HCEC 1CT (cell line): Measurements from ENCODE around the gene MUC13.

ENCODE experiments used
- DNase-seq: peaks from one replicate; pipeline ENCODE4 v3.0.0-alpha.2; 2017

MUC13 gene

DNA sequence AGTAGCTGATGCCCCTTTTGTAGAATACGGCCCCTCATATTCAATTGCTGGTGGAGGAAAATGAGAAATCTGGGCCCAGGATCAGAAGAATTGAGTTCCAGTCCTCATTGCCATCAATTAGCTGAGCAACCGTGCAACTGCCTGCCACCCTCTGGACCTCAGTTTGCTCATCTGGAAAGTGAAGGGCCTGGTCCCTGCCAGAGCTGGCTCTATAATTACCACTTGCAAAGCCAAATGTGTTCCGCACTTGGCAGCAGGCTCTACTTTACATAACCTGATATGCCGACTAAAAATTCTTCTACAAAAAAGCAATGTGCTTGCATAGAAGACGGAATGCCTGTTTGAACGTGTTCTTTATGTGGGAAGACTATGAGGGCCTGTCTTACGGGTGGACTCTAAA is 38.8 kb downstream of the MUC13 start:
- no peak for DNase-seq

DNA sequence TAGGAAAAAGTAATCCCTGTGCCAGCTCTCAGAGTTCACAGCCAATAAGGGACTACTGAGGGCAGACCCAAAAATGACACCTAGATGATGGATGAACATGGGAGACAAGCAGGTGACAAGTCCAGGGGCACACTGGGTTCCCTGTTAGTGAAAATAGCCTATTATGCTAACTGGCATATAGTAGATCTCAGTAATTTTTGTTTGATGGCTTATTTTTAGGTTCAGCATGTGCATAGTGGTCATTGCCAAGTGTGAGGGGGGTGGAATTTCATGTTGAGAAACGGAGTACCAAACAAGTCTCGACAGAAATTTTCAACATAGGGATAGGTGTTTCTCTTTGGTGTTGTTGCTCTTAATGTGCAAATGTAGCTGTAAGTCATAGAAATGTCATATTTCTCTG is 41.0 kb downstream of the MUC13 start:
- no peak for DNase-seq

DNA sequence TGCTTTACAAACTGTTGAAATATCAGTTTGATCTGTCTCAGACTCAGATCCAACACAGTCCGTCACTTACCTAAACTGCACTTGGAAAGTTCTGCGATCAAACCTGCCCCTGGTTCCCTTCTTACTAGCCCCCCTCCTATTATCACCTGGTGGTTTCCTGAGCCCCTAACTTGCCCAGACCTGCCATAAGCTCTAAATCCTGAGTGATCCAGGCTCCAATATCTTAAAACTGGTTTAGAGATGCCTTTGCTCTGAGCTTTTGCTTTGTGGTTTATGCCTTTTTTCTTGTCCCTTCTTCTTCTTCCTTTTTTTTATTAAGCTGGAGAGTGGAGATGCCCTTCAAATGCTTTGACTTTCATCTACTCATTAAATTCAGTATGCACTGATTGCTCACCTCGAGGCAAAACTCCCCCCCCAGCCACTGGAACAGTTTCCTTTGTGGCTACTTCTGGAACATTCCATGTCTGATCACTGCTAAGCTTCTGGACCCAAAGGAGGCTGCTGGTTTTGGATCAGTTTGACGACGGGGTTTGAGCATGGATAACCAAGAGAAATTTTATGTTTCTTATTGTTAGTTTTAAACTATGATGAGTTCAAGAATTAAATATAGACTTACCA is 43.9 kb downstream of the MUC13 start:
- DNase-seq: no peak

DNA sequence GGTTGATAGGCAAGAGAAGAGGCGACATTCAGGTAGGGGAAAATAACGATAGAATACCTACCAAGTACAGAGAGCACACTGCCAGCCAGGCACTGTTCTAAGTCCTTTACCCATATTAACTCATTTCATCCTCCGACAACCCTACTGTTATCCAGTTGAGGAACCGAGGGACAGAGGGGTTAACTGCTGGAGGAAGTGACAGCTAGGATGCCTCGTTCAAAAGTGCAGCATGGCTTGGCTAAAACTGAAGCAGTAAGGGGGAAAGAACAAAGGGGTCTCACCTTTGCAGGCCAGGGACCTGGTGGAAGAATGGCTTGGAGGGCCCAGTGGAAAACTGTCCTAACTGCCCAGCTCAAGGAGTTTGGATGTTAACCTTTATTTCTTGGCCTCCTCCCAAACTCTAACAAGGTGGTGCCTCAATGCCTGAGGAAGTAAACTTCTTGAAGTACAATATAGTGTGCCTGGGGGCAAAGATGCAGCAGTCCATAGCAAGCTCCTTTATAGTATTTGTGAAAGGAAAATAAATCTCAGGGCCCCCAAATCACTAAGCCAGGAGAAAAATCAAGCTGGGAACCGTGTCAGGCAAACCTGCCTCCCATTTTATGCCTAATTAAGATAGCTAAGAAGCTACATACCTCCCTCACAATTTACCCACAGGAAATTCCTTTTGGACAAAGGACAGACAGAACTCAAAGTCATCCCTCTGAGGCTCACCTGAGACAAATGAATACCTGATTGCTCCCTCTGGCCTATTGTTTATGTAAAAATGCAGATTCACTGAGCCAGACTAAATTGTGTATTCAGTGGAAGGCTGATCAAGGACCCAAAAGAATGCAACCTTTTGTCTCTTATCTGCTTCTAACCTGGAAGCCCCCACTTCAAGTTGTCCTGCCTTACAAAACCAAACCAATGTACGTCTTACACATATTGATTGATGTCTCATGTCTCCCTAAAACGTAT is 45.8 kb downstream of the MUC13 start:
- DNase-seq: no peak

DNA sequence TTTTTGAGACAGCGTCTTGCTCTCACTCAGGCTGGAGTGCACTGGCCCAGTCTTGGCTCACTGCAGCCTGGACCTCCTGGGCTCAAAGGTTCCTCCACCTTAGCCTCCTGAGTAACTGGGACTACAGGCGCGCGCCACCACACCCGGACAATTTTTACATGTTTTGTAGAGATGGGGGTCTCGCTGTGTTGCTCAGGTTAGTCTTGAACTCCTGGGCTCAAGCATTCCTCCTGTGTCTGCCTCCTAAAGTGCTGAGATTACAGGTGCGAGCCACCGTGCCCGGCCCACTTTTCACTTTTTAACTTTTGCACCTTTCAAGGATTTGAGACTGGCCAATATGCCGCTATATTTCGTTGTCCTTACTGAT is 46.6 kb downstream of the MUC13 start:
- DNase-seq: no peak

DNA sequence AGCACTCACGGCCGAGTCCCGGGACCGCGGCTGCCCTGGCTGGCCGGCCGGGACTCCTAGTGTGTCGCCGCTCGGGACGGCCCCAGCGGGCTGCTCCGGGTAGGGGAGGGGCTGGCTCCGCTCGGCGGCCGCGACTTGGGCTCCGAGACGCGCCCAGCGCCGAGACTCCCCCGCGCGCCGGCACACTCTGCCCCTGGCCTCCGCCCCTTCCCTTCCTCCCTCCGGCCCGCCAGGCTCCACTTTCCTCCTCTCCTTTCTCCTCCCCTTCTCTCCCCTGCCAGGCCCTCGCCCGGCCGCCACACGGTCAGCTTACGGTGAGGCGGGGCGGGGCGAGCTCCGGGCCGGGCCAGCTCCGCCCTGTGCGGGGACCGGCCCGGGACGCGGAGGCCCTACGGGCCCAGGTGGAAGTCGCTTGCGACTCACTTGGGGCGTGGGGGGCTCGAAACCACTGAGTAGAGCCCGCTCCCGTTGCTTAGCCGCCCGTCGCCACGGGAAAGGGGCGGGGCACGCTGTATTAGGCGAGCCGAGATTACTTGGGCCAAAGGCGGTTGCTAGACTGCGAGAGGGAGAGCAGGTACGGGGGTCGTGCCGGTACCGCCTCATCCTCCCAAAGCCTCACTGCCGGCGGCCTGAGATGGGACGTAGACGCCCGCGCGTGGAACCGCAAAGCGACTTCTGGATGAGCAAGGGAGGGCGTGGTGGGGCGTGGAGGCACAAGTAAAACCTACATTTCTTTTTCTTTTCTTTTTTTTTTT is 47.2 kb downstream of the MUC13 start, which contains the start of gene ITGB5:
ITGB5 (minus strand) TSS at position 189 of the 755 bp plus-strand sequence. CDS start 365 bp downstream, outside the sequence.
- peak; percentile 81 for DNase-seq

DNA sequence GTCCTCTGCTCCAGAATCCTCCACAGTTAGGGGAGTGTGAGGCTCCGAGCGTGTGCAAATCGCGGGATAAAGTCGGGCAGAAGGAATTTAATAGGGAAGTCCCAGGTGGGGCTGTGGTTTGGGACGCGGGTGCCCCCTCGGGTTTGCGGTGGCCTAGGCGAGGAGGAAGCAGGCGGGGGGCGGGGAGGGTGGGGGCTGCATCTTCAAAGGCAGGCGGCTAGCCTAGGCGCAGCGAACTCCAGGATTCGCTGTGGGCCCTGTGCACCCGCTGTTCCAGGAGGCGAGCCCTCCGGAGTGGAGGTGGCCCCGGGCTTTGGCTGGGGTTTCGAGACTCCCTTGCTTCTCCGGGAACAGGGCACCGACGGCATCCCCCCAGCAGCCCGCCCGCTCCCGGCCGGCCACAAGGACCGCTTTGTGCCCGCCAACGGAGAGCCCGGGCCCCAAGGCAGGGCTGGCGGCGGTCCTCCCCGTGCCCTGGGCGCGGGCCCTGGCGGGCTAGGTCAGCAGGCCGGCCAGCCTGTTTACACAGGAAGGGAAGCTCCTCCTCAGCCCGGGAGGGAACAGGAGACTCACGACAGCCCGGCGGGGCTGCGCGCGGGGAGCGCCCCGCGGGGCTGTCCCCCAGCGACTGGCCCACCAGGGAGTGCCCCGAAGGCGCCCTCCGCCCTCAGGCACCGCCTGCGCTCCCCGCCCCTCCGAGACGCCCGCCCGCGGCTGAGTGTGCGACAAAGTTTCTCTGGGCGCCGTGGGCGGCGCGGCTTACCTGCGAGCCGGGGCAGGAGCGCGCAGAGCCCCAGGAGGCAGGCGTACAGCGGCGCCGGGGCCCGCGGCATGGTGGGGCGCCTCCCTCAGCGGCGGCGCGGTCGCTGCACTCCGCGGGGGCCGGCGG is 48.1 kb downstream of the MUC13 start:
- peak; percentile 47 for DNase-seq

DNA sequence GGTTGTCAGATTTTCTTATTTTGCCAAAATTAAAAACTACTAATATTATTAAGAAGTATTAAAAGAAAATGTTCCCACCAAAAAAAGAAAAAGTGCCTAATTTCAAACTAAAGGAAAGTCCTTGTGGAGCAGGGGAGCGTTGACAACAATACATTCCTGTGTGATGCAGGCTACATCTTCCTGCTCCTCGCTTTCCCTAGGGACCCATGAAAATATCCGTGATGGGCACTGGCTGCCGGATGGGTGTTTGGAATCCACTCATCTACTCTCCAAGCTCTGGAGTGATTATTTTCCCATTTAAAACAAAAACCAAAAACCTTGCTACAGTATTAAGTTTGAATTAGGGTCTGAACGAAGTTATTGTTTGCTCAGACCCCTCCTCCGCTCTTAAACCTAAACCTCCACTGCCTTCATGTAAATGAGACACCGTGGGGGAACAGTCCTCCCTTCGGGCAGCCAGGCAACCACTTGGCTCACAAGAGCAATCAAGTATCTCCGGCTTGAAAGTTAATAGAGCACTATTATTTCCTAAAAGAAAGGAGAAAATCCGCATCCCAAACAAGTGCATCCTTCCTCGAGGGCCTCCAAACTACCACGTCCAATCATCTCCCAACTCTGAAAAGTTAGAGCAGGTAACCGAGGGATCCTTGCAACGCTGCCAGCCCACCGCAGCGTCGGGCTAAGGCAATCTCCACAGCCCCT is 48.9 kb downstream of the MUC13 start:
- DNase-seq: no peak

DNA sequence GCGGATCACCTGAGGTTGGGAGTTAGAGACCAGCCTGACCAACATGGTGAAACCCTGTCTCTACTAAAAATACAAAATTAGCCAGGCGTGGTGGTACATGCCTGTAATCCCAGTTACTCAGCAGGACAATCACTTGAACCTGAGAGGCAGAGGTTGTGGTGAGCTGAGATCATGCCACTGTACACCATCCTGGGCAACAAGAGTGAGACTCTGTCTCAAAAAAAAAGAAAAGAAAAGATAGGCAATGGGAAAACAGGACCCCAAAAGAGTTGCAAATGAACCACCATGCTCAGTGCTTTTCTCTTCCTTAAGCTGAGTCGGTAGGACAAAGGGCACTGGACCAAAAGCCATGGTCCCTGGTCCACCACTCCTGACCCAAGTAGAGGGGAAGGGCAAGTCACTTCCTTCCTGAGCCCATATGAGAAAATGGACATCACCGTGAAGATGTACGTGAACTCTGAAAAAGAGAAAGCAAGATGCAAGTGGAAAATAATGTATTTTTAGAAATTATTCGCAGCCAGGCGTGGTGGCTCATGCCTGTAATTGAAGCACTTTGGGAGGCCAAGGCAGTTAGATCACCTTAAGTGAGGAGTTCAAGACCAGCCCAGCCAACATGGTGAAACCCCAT is 50.0 kb downstream of the MUC13 start:
- no peak for DNase-seq

DNA sequence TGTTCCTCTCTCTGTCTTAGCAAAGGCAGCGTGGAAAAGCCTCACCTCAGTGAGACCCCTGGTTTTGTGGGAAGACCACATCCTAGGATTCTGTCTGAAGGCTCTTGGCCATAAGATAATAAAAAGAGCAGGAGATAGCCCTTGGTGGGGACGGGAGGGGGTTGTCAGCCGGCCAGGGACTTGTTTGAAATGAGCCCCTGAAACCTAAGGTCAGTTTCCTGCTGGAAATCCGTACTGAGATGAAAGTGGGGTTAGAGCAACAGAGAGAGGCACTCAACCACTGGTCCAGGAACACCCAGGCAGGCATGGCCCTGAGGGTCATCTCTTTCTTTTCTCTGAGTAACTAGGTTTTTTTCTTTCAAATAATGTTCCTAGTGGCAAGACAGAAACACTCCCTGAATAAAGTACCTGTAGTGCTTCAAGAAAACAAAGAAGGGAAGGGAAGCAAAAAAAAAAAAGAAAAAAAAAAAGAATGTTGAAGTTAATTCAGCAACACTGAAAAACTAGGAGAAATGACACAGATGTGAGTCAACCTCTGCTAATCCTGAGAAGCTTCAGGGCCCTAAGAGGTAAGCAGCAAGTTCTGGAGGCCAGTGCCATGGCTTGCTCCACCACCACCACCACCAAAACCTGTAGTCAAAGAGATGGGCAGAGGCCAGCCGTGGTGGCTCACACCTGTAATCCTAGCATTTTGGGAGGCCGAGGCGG is 50.6 kb downstream of the MUC13 start:
- DNase-seq: no peak

DNA sequence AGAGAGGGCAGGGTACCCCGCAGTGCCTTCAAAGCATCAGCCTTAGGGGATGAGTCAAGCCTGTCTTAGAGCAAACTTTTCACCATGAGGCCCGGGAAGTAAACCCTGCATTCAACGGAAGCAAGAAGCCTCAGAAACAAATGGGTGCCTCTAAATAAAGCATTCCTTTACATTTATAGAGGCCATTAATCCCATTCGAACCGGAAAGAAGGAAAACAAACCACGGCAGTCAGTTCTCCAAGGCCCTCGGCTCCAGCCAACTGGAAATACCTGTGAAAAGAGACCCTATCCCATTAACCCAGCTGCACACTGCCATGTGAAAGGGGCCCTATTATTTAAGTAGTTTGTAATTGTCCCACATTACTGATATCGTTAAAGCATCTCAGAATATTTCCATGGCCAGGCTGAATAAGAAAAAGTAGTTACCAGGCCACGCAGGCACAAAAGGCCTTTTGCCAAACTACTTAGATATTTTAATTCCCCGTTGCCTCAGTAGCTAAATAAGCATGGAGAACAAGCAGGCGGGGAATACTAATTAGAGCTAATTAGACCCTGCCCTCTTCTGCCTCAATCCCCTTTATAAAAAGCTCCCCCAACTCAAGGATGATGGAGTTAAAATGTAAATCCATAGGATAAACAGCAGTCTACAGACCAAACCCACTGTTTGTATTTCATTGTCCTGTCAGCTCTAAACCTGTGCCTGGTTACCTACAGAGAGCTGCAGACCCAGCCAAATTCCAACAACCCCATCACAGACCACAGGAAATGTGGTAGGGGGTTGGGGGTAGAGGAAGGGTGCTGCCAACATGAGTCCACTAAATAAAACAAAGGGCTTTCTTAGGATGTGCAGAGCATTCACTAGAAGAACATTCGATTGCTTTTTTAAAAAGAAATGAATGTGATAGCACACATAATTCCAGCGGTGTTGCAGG is 51.5 kb downstream of the MUC13 start:
- no peak for DNase-seq

DNA sequence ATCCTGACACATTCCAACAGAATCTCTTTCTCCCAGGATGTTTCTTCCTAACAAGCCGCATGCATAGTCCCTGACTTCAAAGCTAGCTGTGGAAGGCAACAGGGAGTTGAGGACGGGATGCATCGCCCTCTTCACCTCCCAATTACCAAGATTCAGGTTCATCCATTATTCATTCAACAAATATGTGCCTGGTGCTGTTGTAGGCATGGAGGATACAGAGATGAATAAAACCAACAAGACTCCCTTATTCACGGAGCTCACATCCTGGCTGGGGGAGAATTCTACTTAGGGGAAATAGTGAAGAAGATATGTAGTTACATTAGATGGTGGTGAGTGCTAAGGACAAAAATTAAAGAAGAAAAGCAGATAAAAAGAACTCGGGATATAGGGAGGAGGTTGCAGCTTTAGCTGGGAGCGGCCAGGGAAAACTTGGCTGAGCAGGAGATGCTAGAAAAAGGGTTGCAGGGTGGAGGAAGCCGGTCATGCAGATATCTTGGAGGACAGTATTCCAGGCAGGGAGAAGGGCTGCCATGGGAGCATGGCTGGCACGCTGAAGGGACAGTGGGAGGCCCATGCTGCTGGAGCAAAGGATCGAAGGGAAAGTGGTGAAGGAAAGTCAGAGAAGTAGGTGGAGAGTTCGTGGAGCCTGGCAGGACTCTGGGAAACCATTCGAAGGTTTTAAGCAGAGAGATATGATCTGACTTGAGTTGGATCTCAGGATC is 52.4 kb downstream of the MUC13 start:
- no peak for DNase-seq

DNA sequence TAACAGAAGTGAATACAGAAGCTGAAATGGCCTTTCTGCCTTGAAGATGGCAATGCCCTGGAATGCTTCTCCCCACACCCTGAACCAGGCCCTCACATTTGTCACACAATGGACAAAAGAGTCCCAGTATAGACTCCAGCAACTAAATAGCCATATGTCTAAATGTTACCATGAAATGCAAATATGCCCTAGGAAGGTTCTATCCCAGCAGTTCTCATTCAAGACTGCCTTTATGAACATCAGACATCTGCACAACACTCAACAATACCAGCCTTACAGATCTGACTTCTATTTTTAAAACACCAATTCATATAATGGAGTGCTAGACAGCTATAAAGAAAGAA is 55.2 kb downstream of the MUC13 start:
- DNase-seq: no peak

DNA sequence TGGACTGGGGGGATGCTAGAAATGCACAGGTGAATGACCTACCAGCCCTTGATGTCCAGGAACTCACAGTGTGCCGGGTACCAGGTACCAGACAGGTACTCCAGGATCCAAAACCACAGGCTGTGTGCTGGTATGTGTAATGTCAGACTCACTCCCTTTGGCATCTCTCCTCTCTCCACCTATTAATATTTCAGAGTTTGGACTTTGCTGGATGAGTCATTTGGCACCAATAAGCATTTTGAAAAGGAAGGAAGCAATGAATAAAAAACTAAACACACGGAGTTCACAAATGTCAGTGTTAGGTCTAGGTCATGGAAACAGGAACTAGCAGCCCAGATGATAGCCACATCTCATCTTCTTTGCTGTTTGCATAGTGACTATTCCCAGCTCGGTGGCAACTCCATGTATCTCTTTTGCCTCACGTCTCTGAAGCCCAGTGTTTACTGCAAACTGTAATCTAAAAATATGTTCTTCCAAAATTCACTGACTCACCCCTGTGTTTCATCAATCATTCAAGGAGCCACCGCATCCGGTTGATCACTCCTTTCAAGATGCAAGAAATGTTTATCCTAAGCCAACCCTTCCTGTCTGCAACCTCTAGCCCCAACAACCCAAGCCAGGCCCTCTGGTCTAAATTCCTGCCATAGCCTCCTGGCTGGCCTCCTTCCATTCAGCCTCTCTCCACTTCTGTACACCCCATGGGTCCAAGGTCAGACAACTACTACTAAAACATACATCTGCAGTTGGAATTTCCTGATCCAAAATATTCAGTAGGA is 55.8 kb downstream of the MUC13 start:
- DNase-seq: peak; percentile 100

DNA sequence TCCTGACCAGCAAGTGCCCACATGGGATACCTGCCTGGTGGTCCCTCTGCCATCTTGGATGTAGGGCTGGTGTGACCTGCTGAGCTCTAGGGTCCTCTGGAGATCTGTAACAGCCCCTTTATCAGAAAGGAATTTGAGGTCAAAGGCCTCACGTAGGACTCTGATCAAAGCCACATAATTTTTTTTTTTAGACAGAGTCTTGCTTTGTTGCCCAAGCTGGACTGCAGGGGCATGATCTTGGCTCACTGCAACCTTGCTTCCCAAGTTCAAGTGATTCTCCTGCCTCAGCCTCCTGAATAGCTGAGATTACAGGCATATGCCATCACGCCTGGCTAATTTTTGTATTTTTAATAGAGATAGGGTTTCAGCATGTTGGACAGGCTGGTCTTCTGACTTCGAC is 56.9 kb downstream of the MUC13 start:
- DNase-seq: peak; percentile 32

DNA sequence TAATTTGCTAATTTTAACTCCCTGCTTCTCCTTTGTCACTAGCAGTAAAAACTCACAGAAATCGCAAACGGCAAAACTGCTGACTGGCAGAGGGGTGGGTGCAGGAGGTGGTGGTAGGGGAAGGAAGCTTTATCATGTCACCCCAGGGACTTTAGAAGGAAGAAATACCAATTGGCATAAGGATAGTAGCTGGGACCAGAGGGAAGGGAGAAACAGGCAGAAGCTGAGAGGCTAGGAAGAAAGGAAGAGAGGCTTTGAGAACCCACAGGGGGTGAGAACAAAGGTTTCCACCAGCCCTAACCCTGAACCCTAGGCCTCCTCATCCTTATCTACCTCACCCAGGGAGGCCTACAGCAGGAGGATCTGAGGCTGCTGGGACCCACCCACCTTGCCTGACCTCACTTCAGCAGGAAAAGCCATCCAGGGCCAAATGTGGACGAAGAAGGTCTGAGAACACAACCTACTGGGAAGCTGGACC is 58.1 kb downstream of the MUC13 start:
- no peak for DNase-seq

DNA sequence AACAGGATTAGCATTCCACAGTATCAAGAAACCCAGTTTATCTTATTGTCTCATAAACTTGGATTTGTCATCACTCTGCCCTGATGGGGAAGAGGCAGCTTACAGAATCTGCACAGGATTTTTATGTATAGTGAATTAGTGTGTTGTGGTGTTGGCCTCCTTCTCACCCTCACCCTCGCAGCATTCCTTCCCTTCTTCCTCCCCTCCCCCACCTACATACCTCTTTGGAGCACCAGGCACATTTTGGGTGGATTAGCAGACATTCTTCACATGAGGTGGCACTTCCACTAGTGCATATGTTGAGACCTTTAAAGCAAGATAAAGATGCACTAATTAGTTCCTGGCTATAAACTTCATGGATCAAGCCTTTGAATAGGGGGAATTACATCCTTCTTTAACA is 61.3 kb downstream of the MUC13 start:
- no peak for DNase-seq

DNA sequence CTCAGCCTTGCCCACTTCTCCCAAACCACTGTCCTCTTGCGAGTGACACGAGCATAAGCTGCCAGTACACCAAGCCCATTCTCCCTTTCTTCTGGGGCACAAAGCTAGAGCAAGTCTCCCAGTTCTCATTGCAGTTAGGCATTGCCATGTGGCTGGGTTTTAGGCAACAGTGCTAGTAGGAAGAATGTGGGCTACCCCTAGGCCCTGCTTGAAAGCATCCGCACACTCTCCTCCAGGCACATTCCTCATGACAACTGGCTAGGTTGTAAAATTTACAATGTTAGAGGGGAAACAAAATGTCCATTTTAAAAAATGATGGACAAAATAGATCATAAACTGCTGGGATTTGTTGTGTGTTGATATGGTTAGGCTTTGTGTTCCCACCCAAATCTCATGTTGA is 67.0 kb downstream of the MUC13 start:
- DNase-seq: no peak
